ENCODE results near the gene HNRNPA3.

DNA sequence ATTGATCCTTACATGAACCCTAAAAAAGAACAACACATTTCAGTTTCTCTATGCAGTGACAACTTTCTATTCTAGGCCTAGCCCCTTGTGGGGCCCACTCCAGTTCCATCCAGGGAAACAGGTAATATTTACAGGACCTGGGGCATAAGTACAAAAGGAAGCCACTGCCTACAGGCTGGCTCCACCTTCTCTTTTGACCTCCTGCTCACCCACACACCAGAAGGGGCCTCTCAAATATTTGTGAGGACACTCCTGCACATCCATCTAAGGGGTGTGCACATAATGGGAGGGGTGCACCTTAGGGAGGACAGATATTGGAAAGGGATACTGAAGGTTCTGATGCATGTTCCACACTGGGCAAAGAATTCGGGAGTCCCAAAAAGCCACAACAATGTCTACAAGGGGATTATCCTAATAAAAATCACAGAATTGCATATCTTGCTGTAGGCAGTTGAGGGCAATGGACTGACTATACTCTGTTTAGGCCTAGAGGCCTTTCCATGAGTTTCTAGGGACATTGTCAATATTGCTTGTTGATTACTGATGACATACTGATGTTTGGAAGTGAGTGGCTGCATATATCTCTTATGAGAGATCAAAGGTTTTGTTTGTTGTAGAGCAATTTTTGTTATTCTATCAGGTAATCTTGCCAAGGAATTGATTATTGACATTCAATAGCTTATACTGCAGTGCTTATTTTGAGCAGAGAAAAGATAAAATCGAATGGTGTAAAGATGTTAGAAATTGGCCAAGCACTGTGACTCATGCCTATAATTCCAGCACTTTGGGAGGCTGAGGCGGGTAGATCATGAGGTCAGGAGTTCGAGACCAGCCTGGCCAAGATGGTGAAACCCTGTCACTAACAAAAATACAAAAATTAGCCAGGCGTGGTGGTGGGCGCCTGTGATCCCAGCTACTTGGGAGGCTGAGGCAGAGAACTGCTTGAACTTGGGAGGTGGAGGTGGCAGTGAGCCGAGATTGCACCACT, 23.8 kb upstream of the HNRNPA3 start:
- TF ChIP-seq NFRKB (IDR thresholded peaks at IDR 0.05) (no peak), FOXM1 (IDR thresholded peaks at IDR 0.05; ENCODE audit: borderline replicate concordance) (no peak), SP1 (IDR thresholded peaks at IDR 0.05) (no peak), TARDBP (IDR thresholded peaks at IDR 0.05) (no peak)
- TF ChIP-seq, protein P1, sequence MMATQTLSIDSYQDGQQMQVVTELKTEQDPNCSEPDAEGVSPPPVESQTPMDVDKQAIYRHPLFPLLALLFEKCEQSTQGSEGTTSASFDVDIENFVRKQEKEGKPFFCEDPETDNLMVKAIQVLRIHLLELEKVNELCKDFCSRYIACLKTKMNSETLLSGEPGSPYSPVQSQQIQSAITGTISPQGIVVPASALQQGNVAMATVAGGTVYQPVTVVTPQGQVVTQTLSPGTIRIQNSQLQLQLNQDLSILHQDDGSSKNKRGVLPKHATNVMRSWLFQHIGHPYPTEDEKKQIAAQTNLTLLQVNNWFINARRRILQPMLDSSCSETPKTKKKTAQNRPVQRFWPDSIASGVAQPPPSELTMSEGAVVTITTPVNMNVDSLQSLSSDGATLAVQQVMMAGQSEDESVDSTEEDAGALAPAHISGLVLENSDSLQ (IDR thresholded peaks at IDR 0.05) = no peak

Data from HEK293T (cell line).